Endothelial cell of umbilical vein (primary cell): ENCODE measurements around the gene PSIP1.

Source experiments
- EZH2 ChIP-seq: IDR thresholded peaks from 2 replicates; pipeline ENCODE4 v1.6.1; 2012; ENCODE audit warnings: borderline replicate concordance, low read depth, mild to moderate bottlenecking, moderate library complexity, low read length, inconsistent platforms; ENCODE audit not compliant: severe bottlenecking
- GATA2 ChIP-seq: IDR thresholded peaks from 2 replicates; pipeline ENCODE4 v1.7.0; 2011; ENCODE audit warnings: low read depth, mild to moderate bottlenecking, moderate library complexity, mixed read lengths, low read length; ENCODE audit not compliant: insufficient read length, insufficient read depth
- JUN ChIP-seq: IDR thresholded peaks from 2 replicates; pipeline ENCODE4 v1.6.1; 2011; ENCODE audit warnings: borderline replicate concordance, low read depth; ENCODE audit not compliant: insufficient read length, insufficient read depth
- MYC ChIP-seq: IDR thresholded peaks from one replicate; pipeline ENCODE4 v1.6.1; 2011; ENCODE audit warnings: mild to moderate bottlenecking, low read depth, low read length
- POLR2A ChIP-seq: IDR thresholded peaks from 2 replicates; pipeline ENCODE4 v1.6.1; 2012; ENCODE audit warnings: low read depth, mild to moderate bottlenecking, control low read depth, low read length
- POLR2AphosphoS5 ChIP-seq: IDR thresholded peaks from 2 replicates; pipeline ENCODE4 v1.6.1; 2012; ENCODE audit warnings: low read depth, mild to moderate bottlenecking, control low read depth, low read length, moderate library complexity; ENCODE audit not compliant: insufficient read depth
- TF ChIP-seq, protein P1 (sequence below), 2 donors: IDR thresholded peaks; 1 replicate in 1 of 2; 2 replicates in 1 of 2; pipeline ENCODE4 v1.5.1; 2011; ENCODE audit warnings: low read length in 2 of 2, mild to moderate bottlenecking in 2 of 2, moderate library complexity in 2 of 2, control low read depth in 1 of 2, inconsistent platforms in 1 of 2, low read depth in 1 of 2; ENCODE audit not compliant: insufficient read depth in 1 of 2; ENCODE audit errors: extremely low read depth in 1 of 2
- TF ChIP-seq, protein P2 (sequence below): IDR thresholded peaks from 2 replicates; pipeline ENCODE4 v1.6.1; 2011; ENCODE audit not compliant: insufficient read depth, insufficient read length

- TF ChIP-seq, protein P1, sequence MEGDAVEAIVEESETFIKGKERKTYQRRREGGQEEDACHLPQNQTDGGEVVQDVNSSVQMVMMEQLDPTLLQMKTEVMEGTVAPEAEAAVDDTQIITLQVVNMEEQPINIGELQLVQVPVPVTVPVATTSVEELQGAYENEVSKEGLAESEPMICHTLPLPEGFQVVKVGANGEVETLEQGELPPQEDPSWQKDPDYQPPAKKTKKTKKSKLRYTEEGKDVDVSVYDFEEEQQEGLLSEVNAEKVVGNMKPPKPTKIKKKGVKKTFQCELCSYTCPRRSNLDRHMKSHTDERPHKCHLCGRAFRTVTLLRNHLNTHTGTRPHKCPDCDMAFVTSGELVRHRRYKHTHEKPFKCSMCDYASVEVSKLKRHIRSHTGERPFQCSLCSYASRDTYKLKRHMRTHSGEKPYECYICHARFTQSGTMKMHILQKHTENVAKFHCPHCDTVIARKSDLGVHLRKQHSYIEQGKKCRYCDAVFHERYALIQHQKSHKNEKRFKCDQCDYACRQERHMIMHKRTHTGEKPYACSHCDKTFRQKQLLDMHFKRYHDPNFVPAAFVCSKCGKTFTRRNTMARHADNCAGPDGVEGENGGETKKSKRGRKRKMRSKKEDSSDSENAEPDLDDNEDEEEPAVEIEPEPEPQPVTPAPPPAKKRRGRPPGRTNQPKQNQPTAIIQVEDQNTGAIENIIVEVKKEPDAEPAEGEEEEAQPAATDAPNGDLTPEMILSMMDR (IDR thresholded peaks at IDR 0.05; ENCODE audit: extremely low read depth in 1 of 2, insufficient read depth in 1 of 2, low read depth in 1 of 2, low read length in 2 of 2), result no peak
- no peak for TF ChIP-seq EZH2
- peak; percentile 25 for TF ChIP-seq GATA2
- no peak for TF ChIP-seq POLR2A
- no peak for TF ChIP-seq JUN
- TF ChIP-seq POLR2AphosphoS5, result no peak
- TF ChIP-seq, protein P2, sequence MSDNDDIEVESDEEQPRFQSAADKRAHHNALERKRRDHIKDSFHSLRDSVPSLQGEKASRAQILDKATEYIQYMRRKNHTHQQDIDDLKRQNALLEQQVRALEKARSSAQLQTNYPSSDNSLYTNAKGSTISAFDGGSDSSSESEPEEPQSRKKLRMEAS, result no peak
- TF ChIP-seq MYC, result no peak
Observed at GRCh38 chr9:15501179-15501578, 9.6 kb downstream of the PSIP1 start.
